ENCODE data around the gene FER1L5. TPM values are rescaled to one million over a fixed set of nuclear protein-coding genes. Genes with fewer than 3 reads are reported as not detected.

FER1L5 gene
- total RNA-seq, 1 experiment from 2014 or later = 1.2 TPM

DNA sequence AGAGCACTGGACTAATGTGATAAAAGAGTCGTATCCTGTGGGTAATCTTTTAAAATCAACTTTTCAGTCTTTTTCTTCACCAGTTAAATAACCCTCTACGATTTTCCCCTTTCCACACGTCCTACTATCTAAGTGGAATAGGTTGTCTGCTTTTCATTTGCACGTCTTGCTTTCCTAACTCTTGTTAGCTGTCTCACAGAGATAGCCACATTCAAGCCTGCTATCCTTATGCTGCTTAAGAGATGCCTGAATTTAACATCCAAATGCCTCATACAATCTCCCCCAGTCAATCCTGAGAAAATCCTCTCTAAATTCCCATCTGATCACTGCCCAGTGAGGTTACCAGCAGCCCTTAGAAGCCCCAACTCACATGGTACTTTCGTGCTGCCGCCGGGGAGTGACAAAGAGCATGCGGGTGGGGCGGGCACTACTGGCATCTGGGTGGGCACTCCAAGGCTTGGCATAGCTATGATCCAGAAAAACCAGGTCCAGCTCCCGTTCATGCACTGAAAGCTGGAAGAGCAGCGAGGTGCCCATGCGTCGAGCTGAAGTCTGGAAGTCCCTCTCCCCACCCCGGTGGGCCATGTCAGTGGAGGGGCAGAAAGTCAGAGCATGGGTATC is 5.9 kb upstream of the FER1L5 start:
- Histone ChIP-seq H3K9ac (ENCODE audit: extremely low read depth, insufficient read length, low read length) (no peak overlapping the region), H2BK20ac (ENCODE audit: low read depth, low read length, poor library complexity, severe bottlenecking) (no peak overlapping the region), H4K5ac (ENCODE audit: insufficient read length, low read depth, low read length) (no peak overlapping the region), H2AFZ (ENCODE audit: low read length) (no peak overlapping the region), H2BK15ac (ENCODE audit: low read depth, low read length) (no peak overlapping the region), H3K79me1 (ENCODE audit: insufficient read depth, low read depth, low read length, poor library complexity, severe bottlenecking) (peaks cover 4% of the 10 kb centered on the region), H2BK120ac (ENCODE audit: low read depth, low read length, poor library complexity, severe bottlenecking) (no peak overlapping the region), H3T11ph (ENCODE audit: low read length) (no peak overlapping the region), H2BK12ac (ENCODE audit: insufficient read length, low read depth, low read length) (no peak overlapping the region), H3K27me3 (ENCODE audit: insufficient read depth, low read length) (no peaks in the 10 kb centered on the region), H2AK5ac (ENCODE audit: insufficient read length, low read length) (no peak overlapping the region), H3K23me2 (ENCODE audit: insufficient read length, low read depth, low read length, poor library complexity, severe bottlenecking) (peaks cover 7% of the 10 kb centered on the region), H2BK5ac (ENCODE audit: insufficient read length, low read length) (no peak overlapping the region), H3K4me1 (ENCODE audit: insufficient read depth, low read length) (no peaks in the 10 kb centered on the region), H3K18ac (ENCODE audit: insufficient read length, low read depth, low read length) (no peak overlapping the region), H3K4ac (ENCODE audit: low read depth, low read length) (no peak overlapping the region), H4K91ac (ENCODE audit: insufficient read length, low read depth, low read length) (no peak overlapping the region), H3K14ac (ENCODE audit: insufficient read depth, low read length) (no peak overlapping the region), H3K23ac (ENCODE audit: insufficient read length, low read depth, low read length) (no peak overlapping the region), H3K4me2 (ENCODE audit: insufficient read depth, insufficient read length, low read length) (peak overlapping the region; percentile 80), H4K20me1 (ENCODE audit: control insufficient read depth, insufficient read depth, insufficient read length) (no peaks in the 10 kb centered on the region), H3K79me2 (ENCODE audit: insufficient read depth, low read length) (no peaks in the 10 kb centered on the region; the same call in 1 of the 2 replicates), H3K27ac (ENCODE audit: insufficient read length, low read depth, low read length) (no peak overlapping the region), H4K8ac (replicated peaks; ENCODE audit: insufficient read length, low read depth, low read length) (no peak overlapping the region), H3K9me3 (ENCODE audit: control insufficient read depth, low read depth, low read length) (no peaks in the 10 kb centered on the region), H3K56ac (ENCODE audit: insufficient read length, low read depth, low read length) (no peak overlapping the region)
- Mint-ChIP-seq H3K4me3 (peak overlapping the region; percentile 88 to 94), H3K27me3 (ENCODE audit: low read depth) (peaks cover 5% of the 10 kb centered on the region), H3K4me1 (peaks cover 10% of the 10 kb centered on the region in 2 experiments), H3K9me3 (no peaks in the 10 kb centered on the region), H3K36me3 (ENCODE audit: insufficient read depth in 1 of 3, low read depth in 3 of 3) (peaks cover 0 to 32% (median 19%) of the 10 kb centered on the region in 3 experiments; a peak in 6 of 7 replicates), H3K27ac (no peak overlapping the region)
- no CpG with 5 or more reads among the region's 14 CpGs for WGBS (ENCODE audit: extremely low coverage, insufficient read length, low lambda C conversion rate)
- no peak for DNase-seq
- TF ChIP-seq, protein P1, sequence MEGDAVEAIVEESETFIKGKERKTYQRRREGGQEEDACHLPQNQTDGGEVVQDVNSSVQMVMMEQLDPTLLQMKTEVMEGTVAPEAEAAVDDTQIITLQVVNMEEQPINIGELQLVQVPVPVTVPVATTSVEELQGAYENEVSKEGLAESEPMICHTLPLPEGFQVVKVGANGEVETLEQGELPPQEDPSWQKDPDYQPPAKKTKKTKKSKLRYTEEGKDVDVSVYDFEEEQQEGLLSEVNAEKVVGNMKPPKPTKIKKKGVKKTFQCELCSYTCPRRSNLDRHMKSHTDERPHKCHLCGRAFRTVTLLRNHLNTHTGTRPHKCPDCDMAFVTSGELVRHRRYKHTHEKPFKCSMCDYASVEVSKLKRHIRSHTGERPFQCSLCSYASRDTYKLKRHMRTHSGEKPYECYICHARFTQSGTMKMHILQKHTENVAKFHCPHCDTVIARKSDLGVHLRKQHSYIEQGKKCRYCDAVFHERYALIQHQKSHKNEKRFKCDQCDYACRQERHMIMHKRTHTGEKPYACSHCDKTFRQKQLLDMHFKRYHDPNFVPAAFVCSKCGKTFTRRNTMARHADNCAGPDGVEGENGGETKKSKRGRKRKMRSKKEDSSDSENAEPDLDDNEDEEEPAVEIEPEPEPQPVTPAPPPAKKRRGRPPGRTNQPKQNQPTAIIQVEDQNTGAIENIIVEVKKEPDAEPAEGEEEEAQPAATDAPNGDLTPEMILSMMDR (conservative IDR thresholded peaks at IDR 0.05) = no peak
